ENCODE measurements around the gene FOXO6.

The FOXO6 gene

GRCh38 chr1:41386196-41386663, 25.0 kb downstream of the FOXO6 start:
- FAIRE-seq, result no peak

- no peak for FAIRE-seq
Observed at GRCh38 chr1:41387667-41388091, 26.4 kb downstream of the FOXO6 start.

GRCh38 chr1:41388510-41388909, 27.3 kb downstream of the FOXO6 start:
- no peak for FAIRE-seq

GRCh38 chr1:41389009-41389408, 27.8 kb downstream of the FOXO6 start:
- FAIRE-seq, result no peak

GRCh38 chr1:41390166-41390565, 28.9 kb downstream of the FOXO6 start:
- no peak for FAIRE-seq

- FAIRE-seq, result no peak
Observed at GRCh38 chr1:41390573-41390972, 29.3 kb downstream of the FOXO6 start.

GRCh38 chr1:41391834-41392527, 30.7 kb downstream of the FOXO6 start:
- no peak for FAIRE-seq

GRCh38 chr1:41392528-41392924, 31.3 kb downstream of the FOXO6 start:
- FAIRE-seq, result no peak

- FAIRE-seq, result no peak
Observed at GRCh38 chr1:41393716-41394368, 32.6 kb downstream of the FOXO6 start.

GRCh38 chr1:41394369-41394744, 33.1 kb downstream of the FOXO6 start:
- FAIRE-seq, result no peak

GRCh38 chr1:41394959-41395956, 34.0 kb downstream of the FOXO6 start:
- no peak for FAIRE-seq

- no peak for FAIRE-seq
Observed at GRCh38 chr1:41396084-41396483, 34.9 kb downstream of the FOXO6 start.

- no peak for FAIRE-seq
Observed at GRCh38 chr1:41397020-41397419, 35.8 kb downstream of the FOXO6 start.

- no peak for FAIRE-seq
Observed at GRCh38 chr1:41397753-41398330, 36.6 kb downstream of the FOXO6 start.

- no peak for FAIRE-seq
Observed at GRCh38 chr1:41399145-41399795, 38.0 kb downstream of the FOXO6 start.

GRCh38 chr1:41400225-41400624, 39.0 kb downstream of the FOXO6 start:
- no peak for FAIRE-seq

- FAIRE-seq, result no peak
Observed at GRCh38 chr1:41401899-41402298, 40.7 kb downstream of the FOXO6 start.

- no peak for FAIRE-seq
Observed at GRCh38 chr1:41404308-41404761, 43.1 kb downstream of the FOXO6 start.

GRCh38 chr1:41407664-41408252, 46.5 kb downstream of the FOXO6 start:
- no peak for FAIRE-seq

GRCh38 chr1:41408691-41409090, 47.5 kb downstream of the FOXO6 start:
- FAIRE-seq, result no peak

- no peak for FAIRE-seq
Observed at GRCh38 chr1:41409825-41410224, 48.6 kb downstream of the FOXO6 start.

- no peak for FAIRE-seq
Observed at GRCh38 chr1:41410462-41410861, 49.2 kb downstream of the FOXO6 start.
